GM12873 (cell line): ENCODE data around the gene TRIO.

ENCODE experiments used
- CTCF ChIP-seq: IDR thresholded peaks from 2 replicates; pipeline ENCODE4 v1.5.1; 2012; ENCODE audit warnings: low read depth, mild to moderate bottlenecking, moderate library complexity, low read length, control low read depth; ENCODE audit not compliant: insufficient read depth; ENCODE audit errors: missing control alignments

The TRIO gene

GRCh38 chr5:14272548-14273205, 129.5 kb downstream of the TRIO start:
- TF ChIP-seq CTCF = no peak

- no peak for TF ChIP-seq CTCF
Measured at GRCh38 chr5:14273207-14273767, 130.1 kb downstream of the TRIO start.

GRCh38 chr5:14276380-14276779, 133.2 kb downstream of the TRIO start:
- TF ChIP-seq CTCF = no peak

GRCh38 chr5:14277385-14278320, 134.5 kb downstream of the TRIO start:
- no peak for TF ChIP-seq CTCF

- TF ChIP-seq CTCF = no peak
Measured at GRCh38 chr5:14280294-14280854, 137.2 kb downstream of the TRIO start.

- TF ChIP-seq CTCF = no peak
Measured at GRCh38 chr5:14281746-14282181, 138.6 kb downstream of the TRIO start.

- TF ChIP-seq CTCF = no peak
Measured at GRCh38 chr5:14283139-14283538, 140.0 kb downstream of the TRIO start.
